ENCODE measurements around the gene HS3ST6. TPM values are rescaled to one million over a fixed set of nuclear protein-coding genes. Genes with fewer than 3 reads are reported as not detected.
A peak's percentile ranks its signal among the peaks of the same experiment; 100 is the strongest.
"Not testable (repeated sequence)": the region's sequence is repeated elsewhere in the genome, so short reads cannot be mapped to it uniquely, and the experiment has no call there.

HS3ST6 gene
- total and polyA plus RNA-seq, 7 experiments from 2014 or later, result not detected

- Mint-ChIP-seq H3K27ac (peak overlapping the region in 1 of 9 donors; percentile 48), H3K27me3 (peaks cover 27 to 58% (median 35%) of the 10 kb centered on the region in 5 donors), H3K36me3 (peaks cover 0 to 5% (median 0%) of the 10 kb centered on the region in 5 donors), H3K9me3 (no peaks in the 10 kb centered on the region), H3K4me1 (peaks cover 0 to 9% (median 3%) of the 10 kb centered on the region in 7 donors), H3K4me3 (no peak overlapping the region)
- Histone ChIP-seq H3K36me3 (ENCODE audit: control insufficient read depth in 2 of 3, insufficient read depth in 3 of 3, low read length in 3 of 3) (no peaks in the 10 kb centered on the region), H3K4me1 (ENCODE audit: control insufficient read depth in 2 of 2, insufficient read depth in 2 of 2, low read length in 2 of 2) (no peaks in the 10 kb centered on the region), H3K27me3 (ENCODE audit: control insufficient read depth in 2 of 2, insufficient read depth in 2 of 2, low read length in 2 of 2) (peaks cover 2 to 4% of the 10 kb centered on the region in 2 donors), H3K27ac (ENCODE audit: low read depth, low read length) (no peak overlapping the region), H3K9me3 (ENCODE audit: control insufficient read depth in 2 of 3, low read length in 3 of 3) (no peaks in the 10 kb centered on the region), H3K4me3 (ENCODE audit: low read length) (no peak overlapping the region)
- CTCF ChIA-PET, result interaction anchor here (0.7 kb wide), 1 partner anchor 491 kb away, joined by 3 read pairs; no protein-coding TSS in a partner anchor
- POLR2A ChIA-PET, result interaction anchor here (0.7 kb wide), 1 partner anchor 25 kb away, joined by 3 read pairs; no protein-coding TSS in a partner anchor
- ATAC-seq, result no peak
- DNase-seq, result no peak
- intact Hi-C loops (cut with micrococcal nuclease), result loop anchor here in 1 of 2 donors (10.0 kb wide), 1 partner anchor 398 kb away; no protein-coding TSS in a partner anchor
Measured at GRCh38 chr16:1922357-1922756, 4.1 kb upstream of the HS3ST6 start.

DNA sequence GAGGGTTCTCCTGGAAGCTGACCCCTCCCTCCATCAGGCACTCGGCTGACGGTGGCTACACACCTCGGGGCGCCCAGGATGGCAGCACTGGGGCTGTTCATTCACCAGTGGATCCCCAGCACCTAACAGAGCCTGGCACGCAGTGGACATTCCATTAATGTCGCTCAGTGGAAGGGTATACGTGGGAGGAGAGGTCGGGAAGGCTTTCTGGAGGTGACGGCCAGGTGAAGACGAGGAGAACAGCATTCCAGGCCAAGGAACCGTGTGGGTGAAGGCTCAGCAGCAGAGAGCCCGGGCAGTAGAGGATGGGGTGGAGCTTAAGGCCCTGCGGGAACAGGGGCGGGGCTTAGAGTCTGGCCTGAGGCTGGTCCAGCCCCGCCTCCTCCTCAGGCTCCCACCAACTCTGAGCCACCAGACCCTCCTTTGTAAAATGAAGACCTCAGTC, 2.5 kb upstream of the HS3ST6 start:
- peaks cover 42 to 74% (median 50%) of the 10 kb centered on the region in 5 donors for H3K27me3 Mint-ChIP-seq

GRCh38 chr16:1920122-1920521, 1.9 kb upstream of the HS3ST6 start:
- intact Hi-C loops (cut with micrococcal nuclease), result loop anchor here in 1 of 2 donors (10.0 kb wide), 1 partner anchor 395 kb away; no protein-coding TSS in a partner anchor
- H3K27me3 Mint-ChIP-seq, result peaks cover 42 to 80% (median 56%) of the 10 kb centered on the region in 5 donors
- H3K36me3 Mint-ChIP-seq; DNase-seq; H3K4me1 ChIP-seq (ENCODE audit: control insufficient read depth in 2 of 2, insufficient read depth in 2 of 2, low read length in 2 of 2); H3K4me3 Mint-ChIP-seq; CTCF ChIA-PET; H3K27me3 ChIP-seq (ENCODE audit: control insufficient read depth in 2 of 2, insufficient read depth in 2 of 2, low read length in 2 of 2); H3K27ac ChIP-seq (ENCODE audit: low read depth, low read length); H3K27ac Mint-ChIP-seq; H3K36me3 ChIP-seq (ENCODE audit: control insufficient read depth in 2 of 3, insufficient read depth in 3 of 3, low read length in 3 of 3); H3K9me3 ChIP-seq (ENCODE audit: control insufficient read depth in 2 of 3, low read length in 3 of 3); ATAC-seq; H3K4me1 Mint-ChIP-seq; H3K9me3 Mint-ChIP-seq; H3K4me3 ChIP-seq (ENCODE audit: low read length); POLR2A ChIA-PET: not testable (repeated sequence)

More for the DNA sequence above, 2.5 kb upstream of the HS3ST6 start:
- peaks cover 0 to 5% (median 0%) of the 10 kb centered on the region in 5 donors for H3K36me3 Mint-ChIP-seq
- ChIA-PET POLR2A (no interaction called here), CTCF (interaction anchor here (0.5 kb wide), 1 partner anchor 222 kb away, joined by 7 read pairs; no protein-coding TSS in a partner anchor)
- no peaks in the 10 kb centered on the region for H3K36me3 ChIP-seq (ENCODE audit: control insufficient read depth in 2 of 3, insufficient read depth in 3 of 3, low read length in 3 of 3)
- no peak overlapping the region for H3K4me3 ChIP-seq (ENCODE audit: low read length)
- H3K27me3 ChIP-seq (ENCODE audit: control insufficient read depth in 2 of 2, insufficient read depth in 2 of 2, low read length in 2 of 2), result peaks cover 2 to 4% of the 10 kb centered on the region in 2 donors
- no peak for DNase-seq
- ATAC-seq, result no peak
- no peak overlapping the region for H3K4me3 Mint-ChIP-seq
- intact Hi-C loops (cut with micrococcal nuclease), result loop anchor here in 1 of 2 donors (10.0 kb wide), 1 partner anchor 396 kb away; no protein-coding TSS in a partner anchor
- no peaks in the 10 kb centered on the region for H3K9me3 ChIP-seq (ENCODE audit: control insufficient read depth in 2 of 3, low read length in 3 of 3)
- H3K4me1 ChIP-seq (ENCODE audit: control insufficient read depth in 2 of 2, insufficient read depth in 2 of 2, low read length in 2 of 2), result no peaks in the 10 kb centered on the region
- peaks cover 0 to 10% (median 3%) of the 10 kb centered on the region in 7 donors for H3K4me1 Mint-ChIP-seq
- H3K27ac ChIP-seq (ENCODE audit: low read depth, low read length), result no peak overlapping the region
- H3K27ac Mint-ChIP-seq, result no peak overlapping the region
- no peaks in the 10 kb centered on the region for H3K9me3 Mint-ChIP-seq

DNA sequence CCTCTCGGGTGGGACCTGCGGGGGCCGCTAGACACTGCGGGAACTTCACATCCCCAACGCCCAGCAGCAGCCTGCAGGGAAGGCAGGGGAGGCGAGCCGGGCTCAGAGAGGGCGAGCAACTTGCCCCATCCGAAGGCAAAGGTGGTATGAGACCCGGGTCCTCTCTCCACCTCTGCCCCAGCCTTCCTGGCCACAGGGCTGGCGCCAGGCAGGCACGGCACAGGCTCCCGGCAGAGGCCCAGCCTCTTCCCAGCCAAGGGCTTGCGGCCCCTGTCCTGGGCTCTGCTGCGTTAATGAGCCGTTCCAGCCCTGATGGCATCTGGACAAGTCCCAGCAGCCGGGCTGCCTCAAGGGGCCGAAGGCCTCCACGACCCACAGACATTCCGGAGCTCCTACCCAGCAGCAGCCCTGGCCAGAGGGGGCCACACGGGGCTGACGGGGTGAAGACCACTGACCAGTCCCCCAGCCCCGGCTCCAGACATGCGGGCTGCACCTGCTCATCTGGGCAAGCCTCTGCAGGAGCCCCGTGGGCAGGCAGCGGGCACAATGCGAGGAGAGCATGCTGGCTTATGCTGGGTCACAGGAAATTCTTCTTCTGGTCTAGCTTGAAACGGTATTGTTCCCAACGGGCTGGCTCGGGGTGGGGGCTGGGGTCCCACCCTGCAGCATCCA, 1.2 kb upstream of the HS3ST6 start:
- intact Hi-C loops (cut with micrococcal nuclease), result loop anchor here in 1 of 2 donors (5.0 kb wide), 1 partner anchor 42 kb away; no protein-coding TSS in a partner anchor
- peaks cover 42 to 78% (median 56%) of the 10 kb centered on the region in 5 donors for H3K27me3 Mint-ChIP-seq
- Histone ChIP-seq H3K27ac (ENCODE audit: low read depth, low read length) (no peak overlapping the region), H3K4me1 (ENCODE audit: control insufficient read depth in 2 of 2, insufficient read depth in 2 of 2, low read length in 2 of 2) (no peaks in the 10 kb centered on the region), H3K4me3 (ENCODE audit: low read length) (no peak overlapping the region), H3K27me3 (ENCODE audit: control insufficient read depth in 2 of 2, insufficient read depth in 2 of 2, low read length in 2 of 2) (peaks cover 2 to 4% of the 10 kb centered on the region in 2 donors), H3K36me3 (ENCODE audit: control insufficient read depth in 2 of 3, insufficient read depth in 3 of 3, low read length in 3 of 3) (no peaks in the 10 kb centered on the region), H3K9me3 (ENCODE audit: control insufficient read depth in 2 of 3, low read length in 3 of 3) (no peaks in the 10 kb centered on the region)
- DNase-seq (no peak), ATAC-seq (no peak)
- H3K36me3 Mint-ChIP-seq, result peaks cover 0 to 5% (median 0%) of the 10 kb centered on the region in 5 donors
- H3K4me3 Mint-ChIP-seq, result no peak overlapping the region
- ChIA-PET CTCF (no interaction called here), POLR2A (no interaction called here)
- H3K27ac Mint-ChIP-seq, result no peak overlapping the region
- H3K9me3 Mint-ChIP-seq, result no peaks in the 10 kb centered on the region
- peaks cover 0 to 10% (median 5%) of the 10 kb centered on the region in 7 donors for H3K4me1 Mint-ChIP-seq

- H3K9me3 ChIP-seq (ENCODE audit: control insufficient read depth in 2 of 3, low read length in 3 of 3), result no peaks in the 10 kb centered on the region
- no peaks in the 10 kb centered on the region for H3K36me3 ChIP-seq (ENCODE audit: control insufficient read depth in 2 of 3, insufficient read depth in 3 of 3, low read length in 3 of 3)
- POLR2A ChIA-PET, result no interaction called here
- intact Hi-C loops (cut with micrococcal nuclease), result loop anchor here in 1 of 2 donors (5.0 kb wide), 1 partner anchor 41 kb away; no protein-coding TSS in a partner anchor
- DNase-seq (no peak), ATAC-seq (no peak)
- Mint-ChIP-seq H3K27ac (no peak overlapping the region), H3K9me3 (no peaks in the 10 kb centered on the region), H3K36me3 (peaks cover 0 to 5% (median 0%) of the 10 kb centered on the region in 5 donors), H3K27me3 (peaks cover 38 to 63% (median 53%) of the 10 kb centered on the region in 5 donors), H3K4me1 (peaks cover 0 to 10% (median 3%) of the 10 kb centered on the region in 7 donors), H3K4me3 (peak overlapping the region in 1 of 10 donors; percentile 53)
- CTCF ChIA-PET, result no interaction called here
- H3K4me3 ChIP-seq (ENCODE audit: low read length), result no peak overlapping the region
- H3K27ac ChIP-seq (ENCODE audit: low read depth, low read length), result no peak overlapping the region
- H3K27me3 ChIP-seq (ENCODE audit: control insufficient read depth in 2 of 2, insufficient read depth in 2 of 2, low read length in 2 of 2), result peaks cover 2 to 4% of the 10 kb centered on the region in 2 donors
- no peaks in the 10 kb centered on the region for H3K4me1 ChIP-seq (ENCODE audit: control insufficient read depth in 2 of 2, insufficient read depth in 2 of 2, low read length in 2 of 2)
Measured at GRCh38 chr16:1917665-1918350, 407 bp downstream of the HS3ST6 start.

DNA sequence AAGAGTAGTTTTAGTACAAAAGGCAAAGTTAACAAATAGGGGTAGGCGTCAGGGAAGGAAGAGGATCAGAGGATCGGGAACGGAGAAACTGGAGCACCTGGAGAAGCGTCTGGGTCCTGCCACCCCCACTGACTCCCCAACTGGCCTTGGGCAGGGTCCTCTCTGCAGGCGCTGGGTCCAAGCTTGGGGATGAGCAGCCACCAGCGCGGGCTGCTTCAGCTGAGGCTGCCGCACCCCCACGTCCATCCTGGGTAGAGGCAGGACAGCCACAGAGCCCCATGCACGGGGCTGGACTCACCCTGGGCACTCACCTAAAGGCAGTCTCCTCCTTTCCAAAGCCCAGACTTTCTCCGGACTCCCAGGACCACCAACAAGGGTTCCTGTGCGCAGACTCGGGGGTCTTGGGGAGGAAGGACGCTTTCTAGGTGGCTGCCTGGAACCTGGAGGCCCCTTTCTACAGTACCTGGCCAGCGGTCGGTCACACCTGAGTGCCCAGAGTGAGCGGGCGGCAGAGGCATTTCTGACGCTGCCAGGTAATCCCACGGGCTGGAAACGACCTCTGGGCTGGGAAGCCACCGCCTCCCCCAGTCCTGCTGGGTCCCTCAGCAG, 1.1 kb downstream of the HS3ST6 start:
- H3K27me3 Mint-ChIP-seq, result peaks cover 32 to 58% (median 47%) of the 10 kb centered on the region in 5 donors
- Histone ChIP-seq H3K27ac (ENCODE audit: low read depth, low read length) (no peak overlapping the region), H3K36me3 (ENCODE audit: control insufficient read depth in 2 of 3, insufficient read depth in 3 of 3, low read length in 3 of 3) (no peaks in the 10 kb centered on the region), H3K4me1 (ENCODE audit: control insufficient read depth in 2 of 2, insufficient read depth in 2 of 2, low read length in 2 of 2) (no peaks in the 10 kb centered on the region), H3K27me3 (ENCODE audit: control insufficient read depth in 2 of 2, insufficient read depth in 2 of 2, low read length in 2 of 2) (peaks cover 2 to 4% of the 10 kb centered on the region in 2 donors), H3K4me3 (ENCODE audit: low read length) (no peak overlapping the region), H3K9me3 (ENCODE audit: control insufficient read depth in 2 of 3, low read length in 3 of 3) (no peaks in the 10 kb centered on the region)
- ChIA-PET CTCF (no interaction called here), POLR2A (no interaction called here)
- intact Hi-C loops (cut with micrococcal nuclease), result loop anchor here in 1 of 2 donors (5.0 kb wide), 1 partner anchor 40 kb away; no protein-coding TSS in a partner anchor
- H3K4me1 Mint-ChIP-seq, result peaks cover 0 to 10% (median 3%) of the 10 kb centered on the region in 7 donors
- ATAC-seq (no peak), DNase-seq (no peak)
- H3K36me3 Mint-ChIP-seq, result no peaks in the 10 kb centered on the region
- H3K9me3 Mint-ChIP-seq, result no peaks in the 10 kb centered on the region
- H3K4me3 Mint-ChIP-seq, result peak overlapping the region in 1 of 10 donors; percentile 53
- no peak overlapping the region for H3K27ac Mint-ChIP-seq
